ENCODE results near the gene LTBR. TPM values are rescaled to one million over a fixed set of nuclear protein-coding genes. Genes with fewer than 3 reads are reported as not detected.

Gene LTBR
- polyA plus RNA-seq, 3 donors, result 56.4 to 108 (median 60.6) TPM

GRCh38 chr12:6369916-6370575 lies 13.9 kb upstream of the LTBR start:
- H3K27ac Mint-ChIP-seq, result no peak overlapping the region
- DNase-seq, result no peak
- no peak overlapping the region for H3K4me3 ChIP-seq (replicated peaks in 1 of 3; ENCODE audit: low read depth in 2 of 3, low read length in 3 of 3)
- no peaks in the 10 kb centered on the region for H3K36me3 ChIP-seq (replicated peaks in 1 of 2; ENCODE audit: control insufficient read depth in 1 of 2, insufficient read depth in 2 of 2, low read length in 2 of 2)
- intact Hi-C loops (cut with micrococcal nuclease), result no loop called here
- H3K4me1 Mint-ChIP-seq, result peaks cover 51% of the 10 kb centered on the region
- H2AFZ ChIP-seq (ENCODE audit: insufficient read depth, low read depth, low read length, poor library complexity, severe bottlenecking), result no peak overlapping the region
- no peaks in the 10 kb centered on the region for H3K9me3 ChIP-seq (replicated peaks in 1 of 2; ENCODE audit: control insufficient read depth in 1 of 2, insufficient read depth in 1 of 2, low read length in 2 of 2)
- no peaks in the 10 kb centered on the region for H3K79me2 ChIP-seq (ENCODE audit: insufficient read depth, low read length)
- peaks cover 0 to 2% of the 10 kb centered on the region in 2 donors for H3K36me3 Mint-ChIP-seq
- no peak for TF ChIP-seq CTCF (IDR thresholded peaks at IDR 0.05)
- 88% methylated on average over 4 of the region's 9 CpGs for WGBS (ENCODE audit: insufficient coverage)
- H3K9me3 Mint-ChIP-seq, result no peaks in the 10 kb centered on the region
- H3K27ac ChIP-seq (ENCODE audit: low read depth in 1 of 2, low read length in 2 of 2), result no peak overlapping the region
- peaks cover 37 to 50% of the 10 kb centered on the region in 2 donors for H3K4me1 ChIP-seq (ENCODE audit: control insufficient read depth in 1 of 2, insufficient read depth in 2 of 2, low read length in 2 of 2)
- H3K27me3 Mint-ChIP-seq (ENCODE audit: low read depth in 3 of 3), result peaks cover under 1 to 5% (median 2%) of the 10 kb centered on the region in 3 donors
- no peak overlapping the region for H3K4me3 Mint-ChIP-seq
- no peaks in the 10 kb centered on the region for H4K20me1 ChIP-seq (ENCODE audit: insufficient read depth, low read length)
- no peaks in the 10 kb centered on the region for H3K27me3 ChIP-seq (ENCODE audit: control insufficient read depth in 2 of 2, insufficient read depth in 2 of 2, low read length in 2 of 2)
- H3K4me2 ChIP-seq (replicated peaks; ENCODE audit: extremely low read depth, low read length, poor library complexity, severe bottlenecking), result no peak overlapping the region
- H3K9ac ChIP-seq (ENCODE audit: insufficient read depth, low read length, poor library complexity, severe bottlenecking), result no peak overlapping the region

DNA sequence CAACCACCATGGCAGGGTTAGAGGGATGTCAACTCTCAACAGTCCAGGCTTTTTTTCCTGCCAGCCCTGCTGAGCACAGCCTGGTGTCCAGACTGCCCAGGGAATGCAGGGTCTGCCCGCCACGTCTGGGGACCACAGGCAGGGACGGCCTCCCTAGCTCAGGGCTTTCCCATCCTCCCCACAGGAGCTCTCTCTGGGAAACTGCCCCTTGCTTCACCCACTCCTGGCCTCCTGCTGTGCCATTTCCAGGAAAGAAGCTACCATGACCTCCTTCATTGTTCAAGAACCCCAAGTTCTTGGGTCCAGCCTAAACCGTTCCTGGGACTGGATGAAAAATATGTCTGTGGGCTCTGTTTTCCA lies 13.4 kb upstream of the LTBR start:
- no peak overlapping the region for H3K9ac ChIP-seq (ENCODE audit: insufficient read depth, low read length, poor library complexity, severe bottlenecking)
- Mint-ChIP-seq H3K4me1 (peaks cover 51% of the 10 kb centered on the region), H3K36me3 (peaks cover 0 to 2% of the 10 kb centered on the region in 2 donors), H3K27me3 (ENCODE audit: low read depth in 3 of 3) (peaks cover 2 to 5% (median 2%) of the 10 kb centered on the region in 3 donors), H3K9me3 (no peaks in the 10 kb centered on the region), H3K27ac (no peak overlapping the region), H3K4me3 (no peak overlapping the region)
- no peak overlapping the region for H3K4me3 ChIP-seq (replicated peaks in 1 of 3; ENCODE audit: low read depth in 2 of 3, low read length in 3 of 3)
- no peaks in the 10 kb centered on the region for H3K27me3 ChIP-seq (ENCODE audit: control insufficient read depth in 2 of 2, insufficient read depth in 2 of 2, low read length in 2 of 2)
- peaks cover 37 to 50% of the 10 kb centered on the region in 2 donors for H3K4me1 ChIP-seq (ENCODE audit: control insufficient read depth in 1 of 2, insufficient read depth in 2 of 2, low read length in 2 of 2)
- no peak overlapping the region for H2AFZ ChIP-seq (ENCODE audit: insufficient read depth, low read depth, low read length, poor library complexity, severe bottlenecking)
- no peak for DNase-seq
- intact Hi-C loops (cut with micrococcal nuclease), result no loop called here
- H3K79me2 ChIP-seq (ENCODE audit: insufficient read depth, low read length), result no peaks in the 10 kb centered on the region
- H3K9me3 ChIP-seq (replicated peaks in 1 of 2; ENCODE audit: control insufficient read depth in 1 of 2, insufficient read depth in 1 of 2, low read length in 2 of 2), result no peaks in the 10 kb centered on the region
- TF ChIP-seq CTCF (IDR thresholded peaks at IDR 0.05), result no peak
- no peak overlapping the region for H3K27ac ChIP-seq (ENCODE audit: low read depth in 1 of 2, low read length in 2 of 2)
- no peaks in the 10 kb centered on the region for H3K36me3 ChIP-seq (replicated peaks in 1 of 2; ENCODE audit: control insufficient read depth in 1 of 2, insufficient read depth in 2 of 2, low read length in 2 of 2)
- 97% methylated on average over 3 of the region's 4 CpGs for WGBS (ENCODE audit: insufficient coverage)
- H3K4me2 ChIP-seq (replicated peaks; ENCODE audit: extremely low read depth, low read length, poor library complexity, severe bottlenecking), result no peak overlapping the region
- no peaks in the 10 kb centered on the region for H4K20me1 ChIP-seq (ENCODE audit: insufficient read depth, low read length)

Data from CD14-positive monocyte (primary cell).